NCI-H446 treated with DMSO at 0.1 percent for 48 hours (cell line): ENCODE measurements around the gene FHIT.

ENCODE experiments used
- DNase-seq: peaks from one replicate; lab custom pipeline; 2025; lab: John Stamatoyannopoulos, UW

FHIT gene

DNA sequence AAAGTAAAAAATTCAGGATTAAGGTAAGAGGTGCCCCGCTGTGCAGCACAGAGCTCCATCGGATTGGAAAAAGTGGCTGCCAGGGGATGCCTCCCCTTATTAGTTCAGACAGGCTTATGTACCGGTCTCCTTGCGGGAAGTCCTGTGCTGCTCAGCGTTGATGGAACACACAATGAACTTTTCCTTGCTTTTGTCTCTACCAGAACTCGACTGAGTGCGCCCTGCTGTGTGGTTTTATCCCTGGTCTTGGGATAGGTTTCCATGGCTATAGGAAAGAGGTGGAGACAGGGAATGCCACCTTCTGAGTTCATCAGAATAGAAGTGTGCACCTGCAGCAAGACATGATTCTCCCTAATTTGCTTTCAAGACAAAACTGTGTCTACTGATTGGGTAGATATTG is 1455.5 kb downstream of the FHIT start:
- DNase-seq = no peak

DNA sequence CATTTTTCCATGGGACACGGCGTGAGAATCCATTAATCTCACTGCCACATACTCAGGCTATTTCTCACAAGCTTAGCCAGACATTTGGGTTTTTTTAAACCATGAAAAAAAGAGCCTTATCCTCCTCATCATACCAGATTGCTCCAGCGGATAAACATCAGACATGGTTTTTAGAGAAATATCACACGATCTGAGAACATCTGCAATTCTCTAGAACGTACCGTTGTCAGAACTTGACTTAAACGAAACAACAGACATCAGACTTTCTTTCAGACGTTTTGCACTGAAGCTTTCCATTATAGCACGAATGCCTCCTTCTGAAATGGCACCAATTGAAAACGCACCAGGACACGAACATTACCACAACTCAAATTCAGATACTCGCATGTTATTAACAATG is 1457.3 kb downstream of the FHIT start:
- DNase-seq = no peak

GRCh38 chr3:59791774-59792308 is 1459.4 kb downstream of the FHIT start:
- DNase-seq = no peak

GRCh38 chr3:59790241-59790640 is 1461.0 kb downstream of the FHIT start:
- DNase-seq = no peak

- no peak for DNase-seq
These were observed 1462.5 kb downstream of the FHIT start for GRCh38 chr3:59788801-59789200.

- no peak for DNase-seq
These were observed 1463.1 kb downstream of the FHIT start for GRCh38 chr3:59788133-59788532.

DNA sequence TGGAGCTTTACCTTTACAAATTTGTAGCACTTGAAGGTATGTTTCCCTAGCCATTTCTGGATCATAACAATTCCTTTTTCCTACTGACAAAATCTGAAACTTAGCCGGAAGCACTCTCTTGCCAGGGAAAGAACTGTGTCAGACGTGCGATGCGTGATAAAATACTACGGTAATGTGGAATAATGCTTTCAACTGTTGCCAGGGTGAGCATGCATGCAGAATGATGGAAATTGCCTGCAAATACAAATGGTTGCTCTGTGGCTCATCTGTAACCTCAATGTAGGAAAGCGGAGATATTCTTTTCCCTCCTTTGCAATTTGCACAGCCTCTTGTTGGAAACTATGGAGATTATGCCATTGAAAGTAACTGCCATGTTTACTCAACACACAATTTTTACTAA is 1464.9 kb downstream of the FHIT start:
- DNase-seq = no peak

DNA sequence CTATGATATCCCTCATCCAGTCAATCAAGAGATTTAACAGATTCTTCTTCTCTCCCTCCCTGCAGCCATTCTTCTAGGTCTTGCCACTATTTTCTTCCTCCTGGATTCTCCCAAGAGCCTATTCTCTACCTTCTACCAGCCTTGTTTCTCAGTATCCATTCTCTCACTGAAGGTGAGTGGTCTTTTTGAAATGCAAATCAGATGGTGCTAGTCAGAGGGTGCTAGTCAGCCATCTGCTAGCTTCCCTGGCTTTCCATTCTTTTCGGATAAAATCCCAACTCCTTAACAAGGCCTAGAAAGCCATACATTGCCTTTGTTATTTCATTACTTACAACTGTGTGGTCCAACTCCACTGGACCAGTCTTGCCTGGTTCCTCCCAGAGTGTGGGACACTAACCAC is 1467.1 kb downstream of the FHIT start:
- DNase-seq = no peak

- no peak for DNase-seq
These were observed 1467.7 kb downstream of the FHIT start for GRCh38 chr3:59783468-59783988.

GRCh38 chr3:59782664-59783063 is 1468.6 kb downstream of the FHIT start:
- no peak for DNase-seq

DNA sequence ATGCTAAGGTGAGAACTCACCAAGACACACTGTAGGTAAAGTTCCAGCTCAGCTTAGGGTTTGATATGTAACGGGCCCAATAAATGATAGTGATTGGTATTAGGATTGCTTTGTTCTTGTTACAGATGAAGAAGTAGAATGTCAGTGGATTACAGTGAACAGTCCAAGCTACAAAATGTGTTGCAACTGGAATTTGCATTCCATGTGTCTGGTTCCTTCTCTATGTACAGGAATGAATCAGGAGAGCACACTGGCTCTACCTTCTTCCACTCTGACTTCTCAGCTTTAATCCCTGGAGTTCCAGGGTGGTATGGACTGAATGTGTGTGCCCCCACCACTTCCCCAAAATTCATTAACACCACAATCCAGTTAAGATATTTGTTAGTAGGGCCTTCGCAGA is 1471.0 kb downstream of the FHIT start:
- no peak for DNase-seq

- no peak for DNase-seq
These were observed 1472.0 kb downstream of the FHIT start for GRCh38 chr3:59779260-59779659.

DNA sequence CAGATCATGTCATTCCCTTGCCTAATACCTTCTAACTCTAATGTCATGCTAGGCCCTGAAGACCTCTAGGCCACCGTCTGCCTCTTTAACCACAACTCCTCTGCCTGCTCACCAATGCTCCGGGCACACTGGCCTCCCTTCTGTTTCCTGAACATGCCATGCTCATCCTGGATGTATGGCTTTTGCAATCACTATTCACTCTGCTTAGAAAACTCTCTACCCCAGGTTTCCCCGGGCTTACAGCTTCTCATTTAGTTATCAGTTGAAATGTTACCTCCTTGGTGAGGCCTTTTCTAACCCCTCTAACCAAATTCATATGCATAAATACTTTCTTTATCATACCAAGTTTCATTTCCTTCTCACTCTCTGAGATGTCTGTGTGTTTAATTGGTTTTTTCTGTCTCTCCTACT is 1473.6 kb downstream of the FHIT start:
- DNase-seq = no peak

- no peak for DNase-seq
These were observed 1474.2 kb downstream of the FHIT start for GRCh38 chr3:59777066-59777465.

DNA sequence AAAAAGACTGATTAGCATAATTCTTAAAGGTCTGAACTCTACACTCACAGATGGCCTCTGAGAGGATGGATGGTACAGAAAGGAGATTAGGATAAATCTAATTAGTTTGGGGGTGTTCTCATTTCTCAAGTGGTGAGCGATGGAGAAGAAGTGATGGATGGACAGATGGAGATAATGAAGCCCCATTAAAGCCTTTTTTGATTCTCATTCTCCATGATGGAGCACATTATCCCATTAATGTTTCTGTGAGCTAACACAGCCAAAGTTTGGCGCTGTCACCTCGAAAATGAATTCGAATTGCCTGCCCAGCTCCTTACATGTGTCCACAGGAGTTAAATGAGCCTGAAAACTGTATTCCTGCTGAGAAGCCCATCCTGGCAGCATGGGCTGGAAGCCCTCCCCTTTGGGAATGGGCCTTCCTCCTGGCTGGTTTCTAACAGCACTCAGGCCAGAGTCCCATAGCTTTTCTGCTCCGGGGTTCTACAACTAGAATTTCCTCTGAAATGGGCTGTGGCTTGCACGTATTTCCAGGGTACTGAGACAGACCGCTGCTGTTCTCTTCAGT is 1475.4 kb downstream of the FHIT start:
- DNase-seq = peak; percentile 82

DNA sequence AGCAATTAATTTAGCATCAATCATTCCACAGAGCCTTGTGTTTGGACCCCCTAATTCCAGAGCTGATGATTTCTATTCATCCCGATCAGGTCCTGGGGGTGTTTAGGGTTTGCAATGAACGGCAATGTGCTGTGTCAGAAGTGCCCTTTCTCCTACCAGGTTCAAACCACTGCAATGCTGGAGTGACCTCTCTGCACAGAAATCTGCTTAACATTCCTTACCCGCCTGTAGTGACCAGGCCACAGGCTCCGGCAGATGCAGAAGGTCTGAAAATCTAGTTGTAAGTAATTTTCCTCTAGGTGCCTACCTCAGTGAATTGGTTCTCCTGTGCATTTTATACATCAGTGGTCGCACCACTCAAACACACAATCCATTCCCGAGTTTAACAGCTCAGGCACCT is 1476.1 kb downstream of the FHIT start:
- no peak for DNase-seq

DNA sequence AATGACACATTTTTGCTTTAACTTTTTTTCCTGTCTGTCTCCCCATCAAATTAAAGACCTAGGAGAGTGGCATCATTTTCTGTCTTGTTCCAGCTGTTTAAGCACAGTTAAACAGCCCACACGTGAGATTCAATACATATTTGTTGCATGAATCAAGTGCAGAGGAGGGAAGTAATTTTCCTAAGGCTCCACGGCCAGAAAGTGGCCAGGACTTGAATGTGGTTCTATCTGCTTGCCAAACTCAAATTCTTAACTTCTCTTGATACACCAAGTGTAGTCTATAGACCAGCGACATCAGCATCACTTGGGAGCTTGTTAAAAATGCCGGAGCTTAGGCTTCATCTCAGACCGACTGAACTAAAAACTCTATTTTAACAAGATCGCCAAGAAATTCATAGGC is 1476.6 kb downstream of the FHIT start:
- DNase-seq = no peak

DNA sequence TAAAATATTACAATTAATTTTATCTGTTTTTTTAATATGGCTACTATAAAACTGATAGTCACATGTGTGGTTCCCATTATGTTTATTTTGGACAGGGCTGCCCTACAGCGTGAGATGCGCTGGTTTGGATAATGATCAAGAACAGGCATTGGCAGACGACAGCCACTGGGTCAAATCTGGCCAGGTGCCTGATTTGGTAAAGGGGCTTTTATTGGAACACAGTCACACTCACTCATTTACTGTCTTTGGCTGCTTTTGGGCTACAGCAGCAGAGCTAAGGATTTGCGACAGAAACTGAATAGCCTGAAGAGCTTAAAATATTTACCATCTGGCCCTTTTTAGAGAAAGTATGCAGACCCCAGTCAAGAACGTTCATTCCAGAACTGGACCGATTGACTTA is 1477.3 kb downstream of the FHIT start:
- DNase-seq = peak; percentile 77

GRCh38 chr3:59772416-59773408 is 1478.5 kb downstream of the FHIT start:
- DNase-seq = no peak

- DNase-seq = no peak
These were observed 1479.5 kb downstream of the FHIT start for GRCh38 chr3:59771768-59772181.

DNA sequence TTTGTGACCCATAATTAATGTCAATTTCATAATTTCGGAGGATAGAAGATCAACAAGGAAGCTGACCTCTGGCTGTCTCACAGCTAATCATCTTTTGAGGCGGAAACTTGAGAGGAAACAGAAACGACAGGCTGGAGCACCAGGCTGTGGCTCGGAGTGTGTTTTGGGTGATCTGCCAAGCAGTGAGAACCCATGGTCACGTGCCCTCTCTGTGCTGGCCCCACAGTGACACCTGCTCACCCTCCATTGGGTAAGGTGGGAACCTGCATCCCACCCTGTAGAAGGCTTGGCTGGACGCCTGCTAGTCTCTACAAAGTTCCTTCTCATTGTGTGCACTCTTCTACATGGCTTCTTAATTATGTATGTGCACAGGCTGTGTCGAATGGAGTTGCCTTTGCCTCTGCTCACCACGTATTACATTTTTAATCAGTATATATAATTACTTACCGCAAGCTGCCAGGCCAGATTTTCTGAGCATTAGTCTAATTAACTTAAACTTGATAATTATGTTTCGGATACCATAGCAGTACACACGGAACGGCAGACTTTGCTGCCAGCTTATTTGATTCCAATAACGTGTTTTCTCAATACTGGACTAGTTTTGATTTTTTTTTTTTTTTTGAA is 1482.0 kb downstream of the FHIT start:
- no peak for DNase-seq

DNA sequence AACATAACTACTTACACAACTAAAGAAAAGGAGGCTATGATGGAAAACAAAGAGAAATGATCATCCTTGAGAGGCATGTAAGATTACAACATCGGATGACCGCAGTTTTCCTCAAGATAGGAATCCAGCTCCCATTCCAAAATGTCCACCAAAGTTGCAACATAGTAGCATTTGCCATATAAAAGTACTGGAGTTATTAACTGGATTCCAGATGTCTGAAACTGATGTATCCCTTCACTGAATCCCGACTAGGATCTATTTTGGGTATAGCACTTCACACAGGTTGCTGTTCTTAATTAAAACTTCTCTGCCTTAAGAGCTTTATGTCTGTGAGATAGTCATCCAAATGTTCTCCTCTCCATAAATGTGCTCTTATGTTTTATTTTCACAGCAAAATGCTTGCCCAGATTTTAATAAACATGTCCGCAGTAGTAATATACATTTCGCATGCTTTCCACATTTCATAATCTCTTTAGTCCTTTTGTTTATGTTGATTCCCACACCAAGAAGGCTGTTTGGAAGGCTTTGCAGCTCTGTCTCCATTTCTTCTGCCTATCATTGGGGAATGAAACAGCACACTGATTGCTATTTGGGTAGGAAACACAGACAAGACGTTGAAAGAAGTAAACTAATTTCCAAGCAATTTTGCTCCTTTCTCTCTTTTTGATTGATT is 1484.9 kb downstream of the FHIT start:
- DNase-seq = no peak
